GM19324 (cell line): Measurements from ENCODE around the gene VPS26B.
A peak's percentile ranks its signal among the peaks of the same experiment; 100 is the strongest.

Source experiments
- ATAC-seq: cut with Tn5 transposase; IDR thresholded peaks from one replicate; pipeline ENCODE4 v1.9.1; 2021; ENCODE audit warnings: mild to moderate bottlenecking, moderate library complexity; ENCODE audit not compliant: unreplicated experiment, low FRiP score

VPS26B gene

GRCh38 chr11:134230339-134230738 lies 5.9 kb downstream of the VPS26B start:
- no peak for ATAC-seq

DNA sequence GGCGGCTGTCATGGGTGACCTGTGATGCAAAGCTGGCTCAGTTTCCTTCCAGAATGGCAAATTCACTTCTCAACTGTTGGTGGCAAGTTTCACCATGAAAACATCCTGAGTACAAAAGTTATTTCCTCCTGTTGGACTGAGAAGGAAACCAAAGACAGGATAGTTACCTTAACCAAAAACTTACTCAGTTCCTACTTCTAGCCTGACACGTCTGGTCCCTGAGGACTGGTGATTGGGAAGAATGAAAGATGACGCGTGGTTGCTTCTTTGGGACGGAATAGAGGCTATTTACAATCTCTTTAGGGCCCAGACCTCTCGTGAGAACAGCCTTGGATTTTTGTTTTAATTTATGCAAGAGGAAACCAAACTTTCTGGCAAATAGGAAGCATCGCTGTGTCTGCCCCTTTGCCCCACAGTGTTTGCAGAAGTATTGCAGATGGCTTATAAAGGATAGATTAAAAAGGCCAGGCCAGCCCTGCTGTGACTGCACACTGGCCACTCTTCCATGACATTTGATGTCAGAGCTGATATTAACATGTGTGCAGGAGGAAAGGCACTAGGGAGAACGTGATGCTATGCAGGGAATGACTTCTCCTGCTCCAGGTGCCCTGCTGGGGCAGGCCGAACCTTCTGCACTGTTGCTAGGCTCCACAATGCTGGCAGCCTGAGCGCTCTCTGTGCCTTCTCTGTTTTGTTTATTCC lies 7.6 kb downstream of the VPS26B start:
- ATAC-seq, result no peak

DNA sequence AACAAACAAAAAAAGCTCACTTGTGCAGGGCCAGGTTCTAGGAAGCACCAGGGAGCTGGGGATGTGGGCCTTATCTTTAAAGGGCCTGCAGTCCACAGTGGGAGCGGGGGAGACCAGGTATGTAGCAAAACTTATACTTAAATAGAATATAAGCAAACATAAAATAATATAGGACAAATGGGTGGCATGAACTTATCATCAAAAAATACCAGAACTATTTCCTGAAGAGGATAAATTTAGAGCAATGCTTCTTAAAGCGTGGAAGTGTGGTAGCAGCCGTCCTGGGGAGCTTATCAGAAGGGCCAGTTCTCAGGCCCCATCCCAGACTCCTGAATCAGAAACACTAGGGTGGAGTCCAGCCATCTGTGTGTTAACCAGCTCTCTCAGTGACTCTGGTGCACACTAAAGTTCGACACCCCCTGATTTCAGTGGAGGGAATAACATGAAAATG lies 9.3 kb downstream of the VPS26B start:
- no peak for ATAC-seq

- no peak for ATAC-seq
Observed at GRCh38 chr11:134235399-134235798, 10.9 kb downstream of the VPS26B start.

DNA sequence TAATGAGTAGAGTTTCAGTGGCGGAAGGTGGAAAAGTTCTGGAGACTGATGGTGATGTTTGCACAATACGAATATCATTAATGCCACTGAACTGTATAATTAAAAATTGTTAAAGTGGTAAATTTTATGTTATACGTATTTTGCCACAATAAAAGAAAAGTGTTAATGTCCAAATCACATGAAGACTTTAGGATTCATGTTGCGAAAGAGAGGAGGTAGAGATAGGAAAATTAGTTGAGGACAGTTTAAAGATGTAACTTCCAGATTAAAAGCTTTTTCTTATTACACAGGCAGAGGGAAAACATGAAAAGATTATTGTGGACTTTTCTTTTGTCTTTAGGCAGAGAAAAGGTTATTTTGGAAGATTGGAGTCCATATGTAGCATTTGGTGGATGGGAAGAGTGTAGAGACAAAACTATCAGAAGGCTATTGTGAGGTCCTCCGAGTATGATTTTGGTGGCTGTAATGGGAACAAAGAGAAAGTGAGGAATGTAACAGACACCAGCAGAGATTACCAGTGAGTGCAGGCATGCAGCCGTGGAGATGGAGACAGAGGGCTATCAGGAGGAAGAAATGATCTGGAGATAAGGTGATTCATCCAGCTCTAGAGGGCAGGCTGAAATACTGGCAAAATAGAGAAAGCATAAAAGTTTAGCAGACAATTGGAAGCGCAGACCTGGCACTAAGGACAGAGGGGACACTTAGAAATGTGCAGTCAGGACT lies 12.5 kb downstream of the VPS26B start:
- ATAC-seq, result no peak

DNA sequence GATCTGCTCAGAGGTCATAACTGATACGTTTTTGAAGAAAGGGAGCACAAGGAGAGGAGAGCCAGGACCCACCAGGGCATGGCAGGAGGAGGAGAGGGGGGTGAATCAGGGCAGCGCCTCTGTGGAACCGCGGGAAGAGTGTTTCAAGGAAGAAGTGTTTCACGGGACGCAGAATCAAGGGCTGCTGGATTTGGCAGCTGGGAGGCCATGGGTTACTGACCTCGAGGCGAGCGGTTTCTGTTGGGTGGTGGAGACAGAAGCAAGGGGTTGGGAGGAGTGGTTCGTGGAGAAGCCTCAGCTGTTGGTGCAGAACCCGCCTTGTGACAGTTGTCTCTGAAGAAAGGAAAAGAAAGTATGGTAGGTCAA lies 13.1 kb downstream of the VPS26B start:
- ATAC-seq, result no peak

GRCh38 chr11:134238956-134239355 lies 14.5 kb downstream of the VPS26B start:
- ATAC-seq, result no peak

DNA sequence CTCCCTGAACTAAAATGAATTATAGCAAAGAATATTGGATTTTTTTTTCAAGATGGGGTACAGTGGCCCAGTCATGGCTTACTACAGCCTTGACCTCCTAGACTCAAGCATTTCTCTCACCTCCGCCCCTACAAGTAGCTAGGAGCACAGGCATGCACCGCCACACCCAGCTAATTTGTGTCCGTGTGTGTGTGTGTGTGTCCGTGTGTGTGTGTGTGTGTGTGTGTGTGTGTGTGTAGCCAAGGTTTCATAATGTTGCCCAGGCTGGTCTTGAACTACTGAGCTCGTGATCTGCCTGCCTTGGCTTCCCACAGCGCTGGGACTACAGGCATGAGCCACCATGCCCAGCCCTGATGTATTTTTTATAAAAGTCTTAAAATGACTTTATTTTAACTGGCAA lies 16.1 kb downstream of the VPS26B start:
- ATAC-seq, result no peak

DNA sequence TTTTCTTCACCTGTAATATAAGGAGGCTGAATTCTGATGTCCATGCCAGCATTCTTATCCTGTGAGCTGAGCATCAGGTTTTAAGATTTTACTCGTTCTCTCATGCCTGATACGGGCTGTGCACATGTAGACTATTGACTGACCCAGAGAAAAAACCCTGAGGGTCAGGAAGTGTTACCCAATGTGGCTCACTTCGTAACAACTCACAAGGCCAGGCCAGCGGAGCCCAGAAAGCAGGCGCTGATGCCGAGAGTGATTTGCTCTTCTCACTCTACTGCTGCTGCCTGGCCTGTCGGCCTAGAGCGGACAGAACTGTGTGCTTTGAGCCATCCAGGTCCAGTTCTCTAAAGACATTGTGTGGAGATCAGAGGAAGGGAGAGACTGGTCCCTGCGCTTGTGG lies 17.9 kb downstream of the VPS26B start:
- no peak for ATAC-seq

DNA sequence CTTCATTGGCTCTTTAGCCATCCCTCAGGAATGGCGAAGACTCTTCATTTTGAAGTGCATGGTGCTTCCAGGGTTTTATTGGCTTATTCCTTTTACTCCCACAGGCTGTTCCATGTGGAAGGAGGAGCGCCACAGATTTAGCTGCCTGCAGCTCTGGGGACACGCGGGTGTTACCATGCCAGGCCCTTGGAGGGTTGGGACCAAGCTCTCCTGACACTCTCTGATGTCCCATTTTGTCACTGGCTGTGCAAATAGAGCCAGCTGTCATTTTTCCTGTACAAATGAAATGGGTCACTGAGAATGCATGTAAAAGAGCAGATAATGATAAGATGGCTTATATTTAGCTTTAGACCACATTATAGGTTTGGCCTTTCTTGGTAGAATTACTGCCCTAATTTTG lies 19.4 kb downstream of the VPS26B start:
- ATAC-seq, result no peak

- ATAC-seq, result peak; percentile 58
Observed at GRCh38 chr11:134244593-134244992, 20.1 kb downstream of the VPS26B start.

GRCh38 chr11:134245434-134245833 lies 21.0 kb downstream of the VPS26B start:
- ATAC-seq, result no peak

DNA sequence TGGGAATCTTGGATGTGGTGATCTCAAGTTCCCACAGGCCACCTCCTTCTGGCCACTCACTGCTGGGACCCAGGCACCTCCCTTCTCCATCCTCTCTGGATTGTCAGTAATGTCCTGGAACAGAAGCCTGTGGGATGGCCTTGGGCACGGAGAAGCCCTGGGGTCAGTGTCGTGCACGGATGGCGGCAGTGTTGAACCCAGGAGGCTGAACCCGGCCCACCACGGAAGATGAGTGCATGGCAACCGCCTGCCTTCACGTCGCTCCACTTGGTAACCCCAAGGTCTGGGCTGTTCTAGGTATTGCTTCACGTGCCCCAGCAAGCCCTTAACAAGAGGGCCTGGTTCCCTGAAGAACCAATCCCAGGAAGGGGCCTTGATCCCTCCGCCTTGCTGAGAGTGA lies 21.6 kb downstream of the VPS26B start:
- ATAC-seq, result no peak

DNA sequence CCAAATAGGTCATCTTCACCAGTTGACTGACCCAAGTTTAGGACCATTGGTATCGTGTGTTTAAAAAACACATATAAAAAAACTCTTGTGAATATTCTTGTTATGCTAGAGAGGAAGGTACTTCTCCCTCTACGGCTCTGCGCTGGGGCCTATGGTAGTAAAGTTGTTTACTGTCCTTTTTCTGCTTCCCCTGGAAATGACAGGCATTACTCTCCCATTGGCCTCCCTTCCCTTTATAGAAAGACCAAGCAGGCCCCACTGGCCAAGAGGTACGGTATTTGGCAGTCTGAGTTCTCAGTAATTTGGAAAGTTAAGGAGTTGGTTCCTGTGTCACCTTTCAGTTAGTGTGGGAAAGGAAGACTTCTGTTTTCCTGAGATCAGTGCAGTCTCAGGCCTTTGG lies 22.2 kb downstream of the VPS26B start:
- ATAC-seq, result no peak

DNA sequence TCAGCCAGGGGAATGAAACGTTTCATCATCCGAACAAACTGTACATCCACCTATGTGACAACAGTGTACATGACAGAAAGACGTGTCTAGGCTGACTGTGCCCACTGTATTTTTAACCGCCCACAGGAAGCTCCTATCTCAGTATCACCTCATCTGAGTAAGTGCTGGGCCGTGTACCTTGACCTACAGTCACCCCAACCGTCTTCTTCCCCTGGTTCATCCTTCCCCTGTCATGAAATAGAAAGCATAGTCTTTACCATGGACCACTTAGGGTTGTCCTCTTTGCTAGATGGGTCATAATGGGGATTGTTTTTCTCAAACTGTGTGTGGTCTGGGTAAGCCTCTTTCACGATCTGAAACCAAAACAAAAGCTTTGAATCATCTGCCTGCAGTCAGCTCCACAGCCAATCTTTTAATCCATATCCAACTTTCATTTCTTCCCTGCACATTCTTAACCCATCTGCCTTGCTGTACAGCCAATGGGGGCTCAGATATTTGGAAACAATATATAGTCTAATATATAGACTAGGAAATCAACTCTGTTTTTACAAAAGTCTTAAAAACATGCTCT lies 24.5 kb downstream of the VPS26B start:
- no peak for ATAC-seq

GRCh38 chr11:134250246-134250645 lies 25.8 kb downstream of the VPS26B start:
- no peak for ATAC-seq

DNA sequence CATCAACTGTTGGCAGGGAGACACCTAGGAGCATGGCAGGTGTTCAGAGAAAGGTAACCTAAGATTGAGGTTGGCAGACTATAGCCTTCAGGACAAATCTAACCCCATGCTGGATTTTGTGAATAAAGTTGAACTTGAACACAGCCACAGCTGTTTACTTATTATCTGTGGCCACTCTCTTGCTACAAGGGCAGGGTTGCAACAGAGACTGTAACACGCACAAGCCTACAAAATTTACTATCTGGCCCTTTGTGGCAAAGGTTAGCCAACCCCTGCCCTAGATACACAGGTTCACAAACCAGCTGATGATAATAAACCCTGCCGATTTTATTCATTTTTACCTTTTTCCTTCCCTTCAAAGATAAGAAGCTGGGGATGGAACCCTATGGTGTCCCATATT lies 26.2 kb downstream of the VPS26B start:
- ATAC-seq, result no peak

DNA sequence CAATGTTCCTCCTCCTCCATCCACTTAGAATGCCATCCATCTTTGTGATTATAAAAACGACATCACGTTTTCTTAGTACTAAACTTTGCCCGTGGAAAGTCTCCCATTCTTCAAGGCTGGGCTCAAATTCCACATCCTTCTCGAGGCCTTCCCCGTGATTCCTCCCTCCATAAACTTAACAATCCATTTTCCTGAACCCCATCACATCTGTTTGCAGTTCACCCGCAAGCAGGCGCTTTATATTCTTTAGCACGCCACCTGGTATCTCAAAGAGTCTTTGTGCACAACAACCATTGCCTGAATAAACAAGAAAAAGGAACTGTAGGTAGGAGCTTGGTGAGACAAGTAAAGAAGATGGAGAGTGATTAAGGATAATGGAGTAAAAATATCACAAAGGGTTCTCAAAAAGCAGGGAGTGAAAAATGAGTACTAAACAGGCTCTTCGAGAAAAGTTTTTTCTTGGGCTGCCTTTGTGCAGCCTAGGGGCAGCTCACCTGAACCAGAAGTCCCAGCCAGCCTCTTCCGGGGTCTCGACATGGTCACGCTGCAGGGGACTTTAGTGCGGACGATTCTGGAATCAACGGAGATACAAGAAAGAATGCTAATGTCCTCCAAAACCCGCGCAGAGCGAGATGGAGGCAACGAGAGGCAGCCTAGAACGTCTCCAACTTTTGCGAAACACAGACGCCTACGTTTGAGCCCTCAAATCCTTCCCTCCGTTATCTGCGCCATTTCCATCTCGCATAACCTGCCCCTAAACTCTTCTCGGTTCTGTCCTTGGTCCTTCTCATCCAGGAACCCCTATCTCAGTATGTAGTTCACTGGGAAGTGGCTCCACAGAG lies 28.1 kb downstream of the VPS26B start:
- no peak for ATAC-seq

GRCh38 chr11:134253188-134253993 lies 28.9 kb downstream of the VPS26B start, which contains the start of the genes ACAD8 and THYN1:
ACAD8 (plus strand) TSS chr11:134253568; CDS start chr11:134253601, 33 bp downstream.
THYN1 (minus strand) TSS chr11:134253352; CDS start chr11:134252882, 470 bp downstream.
- peak; percentile 99 for ATAC-seq
